ENCODE data around the gene ADM2.
"Not testable (repeated sequence)": the region's sequence is repeated elsewhere in the genome, so short reads cannot be mapped to it uniquely, and the experiment has no call there.

ADM2 gene

GRCh38 chr22:50507991-50508884 is 26.9 kb downstream of the ADM2 start, which contains the start of gene NCAPH2:
Gene NCAPH2 (plus strand): TSS chr22:50508224. CDS start chr22:50508338, 114 bp downstream.
- DNase-seq: peak; percentile 90

GRCh38 chr22:50508897-50509296 is 27.6 kb downstream of the ADM2 start:
- no peak for DNase-seq

DNA sequence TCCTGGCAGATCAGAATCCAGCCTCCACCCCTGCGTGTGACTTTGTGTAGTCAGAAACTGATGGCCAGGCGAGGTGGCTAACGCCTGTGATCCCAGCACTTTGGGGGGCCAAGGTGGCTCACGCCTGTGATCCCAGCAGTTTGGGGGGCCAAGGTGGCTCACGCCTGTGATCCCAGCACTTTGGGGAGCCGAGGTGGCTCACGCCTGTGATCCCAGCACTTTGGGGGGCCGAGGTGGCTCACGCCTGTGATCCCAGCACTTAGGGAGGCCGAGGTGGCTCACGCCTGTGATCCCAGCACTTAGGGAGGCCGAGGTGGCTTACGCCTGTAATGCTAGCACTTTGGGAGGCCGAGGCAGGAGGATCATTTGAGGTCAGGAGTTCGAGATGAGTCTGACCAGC is 31.8 kb downstream of the ADM2 start:
- no peak for DNase-seq

GRCh38 chr22:50516068-50516467 is 34.7 kb downstream of the ADM2 start:
- DNase-seq: no peak

DNA sequence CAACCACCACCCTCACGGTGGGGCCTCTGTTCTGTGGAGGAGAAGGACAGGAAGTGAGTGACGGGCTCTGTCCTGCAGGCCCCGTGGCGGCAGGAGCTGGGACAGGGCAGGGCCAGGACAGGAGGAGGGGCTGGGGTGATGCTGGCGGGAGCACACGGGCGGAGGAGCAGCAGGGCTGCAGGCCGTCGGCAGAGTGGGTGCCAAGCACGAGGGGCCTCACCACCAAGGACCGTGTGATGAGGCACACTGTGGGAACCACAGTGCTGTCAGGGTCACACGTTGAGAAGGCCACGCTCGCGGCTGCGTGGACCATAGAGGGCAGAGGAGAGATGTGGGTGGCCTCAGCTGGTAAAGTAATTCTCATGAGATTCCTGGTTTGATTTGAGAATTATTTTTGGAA is 35.5 kb downstream of the ADM2 start:
- DNase-seq: no peak

GRCh38 chr22:50517495-50518260 is 36.3 kb downstream of the ADM2 start:
- no peak for DNase-seq

GRCh38 chr22:50518606-50519005 is 37.3 kb downstream of the ADM2 start:
- no peak for DNase-seq

- no peak for DNase-seq
Measured at GRCh38 chr22:50519151-50519550, 37.8 kb downstream of the ADM2 start.

- DNase-seq: not testable (repeated sequence)
Measured at GRCh38 chr22:50520184-50520583, 38.8 kb downstream of the ADM2 start.

DNA sequence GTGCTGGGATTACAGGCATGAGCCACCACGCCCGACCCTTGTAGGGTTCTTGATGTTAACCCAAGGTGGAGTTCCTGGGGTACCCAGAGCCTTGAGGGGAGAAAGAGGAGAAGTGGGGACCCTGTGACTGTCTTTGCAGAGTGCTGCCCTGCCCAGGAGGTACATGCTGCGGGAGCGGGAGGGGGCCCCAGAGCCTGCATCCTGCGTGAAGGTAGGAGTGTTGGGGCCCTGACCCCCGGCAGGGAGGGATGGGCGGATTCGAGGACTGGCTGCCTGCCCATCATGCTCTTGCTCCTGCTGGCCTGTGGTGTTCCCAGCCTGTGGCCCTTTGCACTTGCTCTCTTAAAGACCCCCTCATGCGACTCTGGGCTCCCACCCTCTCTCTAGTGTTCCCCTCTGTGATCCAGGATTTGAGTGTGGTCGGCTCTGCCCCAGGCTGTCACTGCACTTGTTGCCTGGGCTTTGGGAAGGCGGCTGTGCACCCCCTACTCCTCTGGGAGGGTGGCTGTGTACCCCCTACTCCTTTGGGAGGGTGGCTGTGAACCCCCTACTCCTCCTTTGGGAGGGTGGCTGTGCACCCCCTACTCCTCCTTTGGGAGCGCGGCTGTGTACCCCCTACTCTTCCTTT is 39.6 kb downstream of the ADM2 start:
- no peak for DNase-seq

DNA sequence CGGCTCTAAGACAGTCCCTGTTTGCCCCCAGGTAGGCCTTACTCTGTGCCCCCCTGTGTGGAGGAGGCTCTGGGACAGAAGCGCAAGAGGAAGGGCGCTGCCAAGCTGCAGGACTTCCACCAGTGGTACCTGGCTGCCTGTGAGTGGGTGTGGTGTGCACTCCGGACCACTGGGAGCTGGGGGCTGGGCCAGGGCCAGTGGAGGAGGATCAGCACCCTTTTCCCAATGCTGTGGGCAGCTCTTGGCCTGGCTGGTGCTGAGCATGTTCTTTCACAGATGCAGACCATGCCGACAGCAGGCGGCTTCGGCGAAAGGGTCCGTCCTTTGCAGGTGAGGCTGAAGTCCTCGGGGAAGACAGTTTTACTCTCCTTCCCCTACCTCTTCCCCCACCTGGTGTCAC is 40.4 kb downstream of the ADM2 start:
- DNase-seq: no peak

DNA sequence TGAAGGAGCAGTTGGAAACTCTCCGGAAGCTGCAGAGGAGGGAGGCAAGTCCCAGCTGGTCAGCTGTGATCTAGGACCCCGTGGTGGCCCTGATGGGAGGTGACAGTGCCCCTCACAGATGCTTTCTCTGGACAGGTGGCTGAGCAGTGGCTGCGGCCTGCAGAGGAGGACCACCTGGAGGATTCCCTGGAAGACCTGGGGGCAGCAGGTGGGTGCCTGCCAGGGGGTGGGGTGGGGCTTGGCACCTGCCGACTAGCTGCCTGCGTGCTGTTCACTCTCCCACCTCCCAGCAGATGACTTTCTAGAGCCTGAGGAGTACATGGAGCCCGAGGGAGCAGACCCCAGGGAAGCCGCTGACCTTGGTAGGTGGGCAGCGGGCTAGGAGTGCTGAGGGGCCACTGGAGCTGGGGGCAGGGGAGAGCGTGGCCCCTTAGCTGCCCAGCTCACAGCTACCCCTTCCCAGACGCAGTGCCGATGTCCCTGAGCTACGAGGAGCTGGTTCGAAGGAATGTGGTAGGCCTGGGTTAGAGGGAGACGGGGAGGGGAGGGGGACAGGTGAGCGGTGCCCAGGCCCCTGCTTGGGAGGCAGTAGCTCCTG is 41.0 kb downstream of the ADM2 start:
- DNase-seq: no peak

GRCh38 chr22:50522806-50523438 is 41.6 kb downstream of the ADM2 start:
- no peak for DNase-seq

- DNase-seq: no peak
Measured at GRCh38 chr22:50523458-50523805, 42.1 kb downstream of the ADM2 start.

- DNase-seq: no peak
Measured at GRCh38 chr22:50523806-50524675, 42.7 kb downstream of the ADM2 start.

DNA sequence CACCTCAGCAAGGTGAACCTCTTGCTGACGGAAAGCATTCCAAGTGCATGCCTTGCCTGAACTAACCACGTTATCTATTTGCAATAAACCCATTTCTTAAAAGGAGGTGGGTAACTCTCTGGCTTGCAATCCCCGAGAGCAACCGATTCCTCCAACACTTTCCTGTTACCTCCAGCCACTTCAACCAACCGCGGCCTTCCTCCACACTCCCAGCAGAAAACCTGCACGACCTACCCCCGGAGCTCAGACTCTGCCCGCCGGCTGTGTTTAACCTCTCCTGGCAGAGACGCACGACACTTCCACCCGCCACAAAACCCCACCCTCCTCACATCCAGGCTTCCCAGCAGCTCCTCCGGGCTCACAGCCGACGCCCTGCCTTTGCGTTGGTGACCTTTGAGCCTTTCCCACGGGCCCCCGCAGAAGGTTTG is 43.3 kb downstream of the ADM2 start:
- no peak for DNase-seq

- peak; percentile 93 for DNase-seq
Measured at GRCh38 chr22:50525104-50525857, 43.9 kb downstream of the ADM2 start, which contains the start of gene SCO2. Gene SCO2 (minus strand): TSS chr22:50525598. CDS start chr22:50524411, 1,187 bp downstream.

DNA sequence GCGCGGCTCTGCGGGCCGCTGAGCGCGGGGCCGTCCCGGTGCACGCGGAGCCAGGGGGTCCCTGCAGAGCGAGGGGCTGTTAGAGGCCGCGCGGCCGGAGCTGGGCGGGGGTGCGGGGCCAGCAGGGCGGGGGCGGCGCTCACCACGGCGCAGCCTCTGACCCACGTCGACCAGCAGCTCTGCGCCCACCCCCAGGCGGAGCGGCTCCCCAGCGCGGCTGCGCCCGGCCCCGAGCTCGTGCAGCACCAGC is 44.4 kb downstream of the ADM2 start:
- DNase-seq: no peak

GRCh38 chr22:50526108-50526833 is 44.9 kb downstream of the ADM2 start:
- DNase-seq: peak; percentile 45

Measured in kidney glomerular epithelial cell (primary cell).